ENCODE data around the gene SERPINA9.

DNA sequence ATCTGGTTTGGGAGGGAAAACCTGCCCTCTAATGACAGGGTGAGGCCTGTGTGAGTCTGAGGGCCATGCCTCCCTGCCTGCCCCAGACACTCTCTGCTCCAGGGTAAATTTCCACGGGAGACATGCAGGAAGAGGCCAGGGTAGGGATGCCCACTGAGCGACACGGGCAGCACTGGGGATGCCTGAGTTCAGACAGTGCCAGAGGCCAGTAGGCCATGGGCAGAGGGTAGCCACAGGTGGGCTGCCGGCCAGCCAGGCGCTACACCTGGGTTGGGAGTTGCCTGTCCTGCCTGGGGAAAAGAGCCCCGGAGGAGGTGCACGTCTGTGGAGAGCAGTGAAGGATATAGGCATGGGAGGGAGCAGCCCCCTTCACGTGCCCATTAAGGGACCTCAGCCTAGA lies 29.6 kb upstream of the SERPINA9 start:
- TF ChIP-seq POLR2A (IDR thresholded peaks at IDR 0.05): no peak
- TF ChIP-seq, protein P1, sequence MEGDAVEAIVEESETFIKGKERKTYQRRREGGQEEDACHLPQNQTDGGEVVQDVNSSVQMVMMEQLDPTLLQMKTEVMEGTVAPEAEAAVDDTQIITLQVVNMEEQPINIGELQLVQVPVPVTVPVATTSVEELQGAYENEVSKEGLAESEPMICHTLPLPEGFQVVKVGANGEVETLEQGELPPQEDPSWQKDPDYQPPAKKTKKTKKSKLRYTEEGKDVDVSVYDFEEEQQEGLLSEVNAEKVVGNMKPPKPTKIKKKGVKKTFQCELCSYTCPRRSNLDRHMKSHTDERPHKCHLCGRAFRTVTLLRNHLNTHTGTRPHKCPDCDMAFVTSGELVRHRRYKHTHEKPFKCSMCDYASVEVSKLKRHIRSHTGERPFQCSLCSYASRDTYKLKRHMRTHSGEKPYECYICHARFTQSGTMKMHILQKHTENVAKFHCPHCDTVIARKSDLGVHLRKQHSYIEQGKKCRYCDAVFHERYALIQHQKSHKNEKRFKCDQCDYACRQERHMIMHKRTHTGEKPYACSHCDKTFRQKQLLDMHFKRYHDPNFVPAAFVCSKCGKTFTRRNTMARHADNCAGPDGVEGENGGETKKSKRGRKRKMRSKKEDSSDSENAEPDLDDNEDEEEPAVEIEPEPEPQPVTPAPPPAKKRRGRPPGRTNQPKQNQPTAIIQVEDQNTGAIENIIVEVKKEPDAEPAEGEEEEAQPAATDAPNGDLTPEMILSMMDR (IDR thresholded peaks at IDR 0.05): no peak

Measured in Peyer's patch (tissue), 4 donors.